ENCODE results near the gene TDRD3.
A peak's percentile ranks its signal among the peaks of the same experiment; 100 is the strongest.

DNA sequence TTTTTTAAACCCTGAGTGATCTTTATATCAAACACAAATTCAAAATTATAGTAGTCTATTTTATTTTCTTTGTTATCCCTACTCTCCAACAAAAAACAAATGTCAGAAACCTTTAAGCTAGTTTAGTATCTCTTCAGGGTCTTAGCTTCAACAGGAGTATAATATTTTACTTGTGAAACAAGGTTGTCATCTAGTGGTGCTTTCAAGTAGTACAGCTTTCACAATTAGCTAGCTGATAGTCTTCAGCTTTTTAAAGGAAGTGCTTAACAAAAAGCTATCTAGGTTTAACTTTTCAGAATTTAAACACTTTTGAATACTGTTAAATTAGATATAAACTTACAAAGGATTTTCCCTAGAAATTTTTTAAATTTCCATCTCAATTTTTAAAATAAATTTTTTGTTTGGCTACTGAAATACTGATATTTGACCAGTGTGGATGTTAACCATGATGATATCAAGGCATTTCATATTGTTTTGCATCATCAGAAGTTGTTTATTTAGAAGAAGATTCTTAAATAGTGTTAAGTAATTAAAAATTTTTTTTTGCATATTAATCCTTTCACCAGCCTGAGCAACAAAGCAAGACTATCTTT is 34.2 kb downstream of the TDRD3 start:
- TF ChIP-seq POLR2AphosphoS5 (IDR thresholded peaks at IDR 0.05), result no peak
- TF ChIP-seq, protein P1, sequence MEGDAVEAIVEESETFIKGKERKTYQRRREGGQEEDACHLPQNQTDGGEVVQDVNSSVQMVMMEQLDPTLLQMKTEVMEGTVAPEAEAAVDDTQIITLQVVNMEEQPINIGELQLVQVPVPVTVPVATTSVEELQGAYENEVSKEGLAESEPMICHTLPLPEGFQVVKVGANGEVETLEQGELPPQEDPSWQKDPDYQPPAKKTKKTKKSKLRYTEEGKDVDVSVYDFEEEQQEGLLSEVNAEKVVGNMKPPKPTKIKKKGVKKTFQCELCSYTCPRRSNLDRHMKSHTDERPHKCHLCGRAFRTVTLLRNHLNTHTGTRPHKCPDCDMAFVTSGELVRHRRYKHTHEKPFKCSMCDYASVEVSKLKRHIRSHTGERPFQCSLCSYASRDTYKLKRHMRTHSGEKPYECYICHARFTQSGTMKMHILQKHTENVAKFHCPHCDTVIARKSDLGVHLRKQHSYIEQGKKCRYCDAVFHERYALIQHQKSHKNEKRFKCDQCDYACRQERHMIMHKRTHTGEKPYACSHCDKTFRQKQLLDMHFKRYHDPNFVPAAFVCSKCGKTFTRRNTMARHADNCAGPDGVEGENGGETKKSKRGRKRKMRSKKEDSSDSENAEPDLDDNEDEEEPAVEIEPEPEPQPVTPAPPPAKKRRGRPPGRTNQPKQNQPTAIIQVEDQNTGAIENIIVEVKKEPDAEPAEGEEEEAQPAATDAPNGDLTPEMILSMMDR (IDR thresholded peaks at IDR 0.05), result peak; percentile 72 to 91 (median 86)
- no peak for TF ChIP-seq POLR2A (IDR thresholded peaks at IDR 0.05)
